Neuron (in vitro differentiated cells): ENCODE results near the gene SPRR2A.
"Not testable (repeated sequence)": the region's sequence is repeated elsewhere in the genome, so short reads cannot be mapped to it uniquely, and the experiment has no call there.

Experiments
- H2AFZ ChIP-seq: one replicate; pipeline ENCODE4 v1.6.1; 2013; ENCODE audit warnings: low read depth, mild to moderate bottlenecking, inconsistent platforms, low read length, moderate library complexity
- H3K27me3 ChIP-seq: one replicate; pipeline ENCODE4 v1.6.1; 2013; ENCODE audit warnings: low read length; ENCODE audit not compliant: insufficient read depth
- H3K36me3 ChIP-seq: one replicate; pipeline ENCODE4 v1.6.1; 2013; ENCODE audit warnings: low read length; ENCODE audit not compliant: insufficient read depth
- H3K4me1 ChIP-seq: one replicate; pipeline ENCODE4 v1.6.1; 2013; ENCODE audit warnings: low read length; ENCODE audit not compliant: insufficient read depth
- H3K4me3 ChIP-seq: 2 replicates; pipeline ENCODE4 v1.5.1; 2013; ENCODE audit warnings: mild to moderate bottlenecking, low read length, moderate library complexity
- H3K9me3 ChIP-seq: one replicate; pipeline ENCODE4 v1.6.1; 2013; ENCODE audit warnings: low read length

Gene SPRR2A

GRCh38 chr1:153049211-153049610, 8.1 kb downstream of the SPRR2A start:
- H3K4me3 ChIP-seq: no peak overlapping the region
- no peaks in the 10 kb centered on the region for H3K9me3 ChIP-seq
- H3K4me1 ChIP-seq: no peaks in the 10 kb centered on the region
- H3K36me3 ChIP-seq: no peaks in the 10 kb centered on the region
- no peaks in the 10 kb centered on the region for H3K27me3 ChIP-seq
- H2AFZ ChIP-seq: no peak overlapping the region

DNA sequence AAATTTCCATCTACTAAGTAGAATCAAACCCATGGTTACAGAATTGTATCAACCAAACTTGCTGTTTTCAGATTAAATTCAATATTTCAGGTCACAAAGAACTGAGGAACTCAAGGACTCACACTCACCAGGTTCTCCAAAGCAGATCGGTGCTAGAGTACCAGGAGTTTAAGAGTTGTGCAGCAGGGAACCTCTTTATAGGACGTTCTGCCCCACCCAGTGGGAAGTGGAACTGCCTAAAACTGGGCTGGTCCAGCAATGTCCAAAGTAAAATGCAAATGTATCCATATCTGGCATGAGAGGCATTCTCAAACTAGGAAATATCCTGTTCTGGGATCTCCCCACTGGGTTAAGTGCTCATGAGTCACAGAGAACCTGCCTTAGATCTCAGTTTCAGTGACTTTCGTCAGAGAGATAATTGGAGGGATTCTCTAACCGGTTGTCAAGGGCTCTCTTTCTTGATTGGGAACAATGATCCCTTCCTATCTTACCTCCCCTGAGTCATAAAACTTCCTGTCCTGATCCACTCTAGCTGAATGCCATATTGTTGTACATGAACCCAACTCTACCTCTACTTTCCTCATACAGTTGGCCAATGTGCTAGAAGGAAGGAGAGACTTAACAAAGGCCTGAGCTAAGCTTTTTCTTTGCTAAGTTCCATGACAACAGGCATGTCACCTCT, 16.2 kb downstream of the SPRR2A start, which contains the start of gene SPRR2D:
SPRR2D (minus strand) TSS at position 171 of the 682 bp plus-strand sequence. CDS start 774 bp downstream, outside the sequence.
- no peak within 1 kb of the TSS for H3K4me3 ChIP-seq
- H3K4me1 ChIP-seq: no peaks in the 10 kb centered on the region
- no peaks in the 10 kb centered on the region for H3K27me3 ChIP-seq
- H2AFZ ChIP-seq: no peak within 1 kb of the TSS
- no peaks in the 10 kb centered on the region for H3K9me3 ChIP-seq
- H3K36me3 ChIP-seq: no peaks in the 10 kb centered on the region

GRCh38 chr1:153035211-153035610, 22.1 kb downstream of the SPRR2A start:
- Histone ChIP-seq H3K4me1 (no peaks in the 10 kb centered on the region), H3K4me3 (no peak overlapping the region)

DNA sequence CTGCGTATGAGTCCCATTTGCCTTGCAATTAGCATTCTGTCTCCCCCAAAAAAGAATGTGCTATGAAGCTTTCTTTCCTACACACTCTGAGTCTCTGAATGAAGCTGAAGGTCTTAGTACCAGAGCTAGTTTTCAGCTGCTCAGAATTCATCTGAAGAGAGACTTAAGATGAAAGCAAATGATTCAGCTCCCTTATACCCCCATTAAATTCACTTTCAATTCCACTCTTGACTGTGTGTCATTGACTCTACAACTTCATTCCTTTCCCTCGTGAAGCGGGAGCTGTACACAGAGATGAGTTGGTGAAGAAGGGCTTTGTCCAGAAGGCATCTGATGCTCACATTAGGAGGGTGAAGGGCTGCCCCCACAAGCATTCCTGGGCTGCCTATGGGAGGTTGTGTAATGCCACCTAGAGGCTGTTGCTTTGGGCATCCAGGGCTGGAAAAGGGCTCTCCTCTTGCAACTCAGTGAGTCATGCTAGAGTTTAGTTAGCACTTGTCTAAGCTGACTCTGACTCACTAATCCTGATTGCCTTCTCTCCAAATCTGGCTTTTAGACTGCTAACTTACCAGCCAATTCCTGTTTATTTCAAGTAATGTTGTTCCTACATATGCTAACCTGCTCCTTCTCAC, 24.5 kb downstream of the SPRR2A start:
- no peaks in the 10 kb centered on the region for H3K9me3 ChIP-seq
- H3K36me3 ChIP-seq: no peaks in the 10 kb centered on the region
- H3K4me1 ChIP-seq: no peaks in the 10 kb centered on the region
- H2AFZ ChIP-seq: no peak overlapping the region
- H3K4me3 ChIP-seq: no peak overlapping the region
- H3K27me3 ChIP-seq: no peaks in the 10 kb centered on the region

More at GRCh38 chr1:153035211-153035610, 22.1 kb downstream of the SPRR2A start:
- Histone ChIP-seq H3K9me3 (no peaks in the 10 kb centered on the region), H3K27me3 (no peaks in the 10 kb centered on the region), H2AFZ (no peak overlapping the region), H3K36me3 (no peaks in the 10 kb centered on the region)

- Histone ChIP-seq H2AFZ (no peak overlapping the region), H3K27me3 (no peaks in the 10 kb centered on the region), H3K36me3 (no peaks in the 10 kb centered on the region), H3K4me1 (no peaks in the 10 kb centered on the region), H3K4me3 (no peak overlapping the region), H3K9me3 (no peaks in the 10 kb centered on the region)
These were observed 25.2 kb downstream of the SPRR2A start for GRCh38 chr1:153032073-153032472.

GRCh38 chr1:153030895-153031294, 26.4 kb downstream of the SPRR2A start, which contains the start of gene SPRR1B:
Gene SPRR1B, plus strand, starts transcription at chr1:153031203. Its CDS starts 1,143 bp downstream, at chr1:153032346.
- H2AFZ ChIP-seq: no peak within 1 kb of the TSS

GRCh38 chr1:153028766-153029165, 28.5 kb downstream of the SPRR2A start:
- no peaks in the 10 kb centered on the region for H3K36me3 ChIP-seq

More at GRCh38 chr1:153030895-153031294, 26.4 kb downstream of the SPRR2A start, which contains the start of gene SPRR1B:
- no peaks in the 10 kb centered on the region for H3K36me3 ChIP-seq
- no peaks in the 10 kb centered on the region for H3K27me3 ChIP-seq
- H3K4me3 ChIP-seq: no peak within 1 kb of the TSS
- no peaks in the 10 kb centered on the region for H3K4me1 ChIP-seq
- H3K9me3 ChIP-seq: no peaks in the 10 kb centered on the region

GRCh38 chr1:153025797-153026196, 31.5 kb downstream of the SPRR2A start:
- no peaks in the 10 kb centered on the region for H3K9me3 ChIP-seq
- H3K4me1 ChIP-seq: no peaks in the 10 kb centered on the region
- H2AFZ ChIP-seq: no peak overlapping the region
- no peaks in the 10 kb centered on the region for H3K36me3 ChIP-seq
- no peaks in the 10 kb centered on the region for H3K27me3 ChIP-seq
- H3K4me3 ChIP-seq: no peak overlapping the region

More at GRCh38 chr1:153028766-153029165, 28.5 kb downstream of the SPRR2A start:
- Histone ChIP-seq H3K27me3 (no peaks in the 10 kb centered on the region), H3K4me3 (no peak overlapping the region), H3K4me1 (no peaks in the 10 kb centered on the region), H2AFZ (no peak overlapping the region), H3K9me3 (no peaks in the 10 kb centered on the region)

GRCh38 chr1:153024413-153024812, 32.9 kb downstream of the SPRR2A start:
- Histone ChIP-seq H3K36me3 (no peaks in the 10 kb centered on the region), H3K27me3 (no peaks in the 10 kb centered on the region), H3K9me3 (no peaks in the 10 kb centered on the region), H2AFZ (no peak overlapping the region), H3K4me1 (no peaks in the 10 kb centered on the region), H3K4me3 (no peak overlapping the region)

DNA sequence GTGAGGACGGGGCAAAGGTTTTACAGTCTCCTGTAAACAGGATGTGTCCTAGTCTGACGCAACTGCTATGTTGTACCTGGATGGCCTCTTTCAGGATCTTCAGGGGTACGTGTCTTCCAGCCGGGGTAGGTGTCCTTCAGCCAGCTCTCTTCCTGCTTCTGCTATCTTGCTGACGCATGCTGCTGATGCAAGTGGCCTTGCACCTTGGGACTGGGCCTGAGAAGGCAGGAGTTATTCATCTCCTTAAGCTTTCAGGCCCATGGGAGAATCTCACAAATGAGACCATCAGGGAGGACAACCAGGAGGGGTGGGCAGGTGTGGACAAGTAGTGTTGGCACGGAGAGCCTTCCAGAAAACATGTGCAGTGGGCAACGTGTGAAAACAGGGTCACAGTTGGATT, 34.2 kb downstream of the SPRR2A start:
- Histone ChIP-seq H3K4me3 (no peak overlapping the region), H2AFZ (no peak overlapping the region), H3K4me1 (no peaks in the 10 kb centered on the region), H3K27me3 (no peaks in the 10 kb centered on the region), H3K36me3 (no peaks in the 10 kb centered on the region), H3K9me3 (no peaks in the 10 kb centered on the region)

GRCh38 chr1:153022340-153022739, 35.0 kb downstream of the SPRR2A start:
- not testable (repeated sequence) for H3K36me3 ChIP-seq, H2AFZ ChIP-seq, H3K4me1 ChIP-seq

DNA sequence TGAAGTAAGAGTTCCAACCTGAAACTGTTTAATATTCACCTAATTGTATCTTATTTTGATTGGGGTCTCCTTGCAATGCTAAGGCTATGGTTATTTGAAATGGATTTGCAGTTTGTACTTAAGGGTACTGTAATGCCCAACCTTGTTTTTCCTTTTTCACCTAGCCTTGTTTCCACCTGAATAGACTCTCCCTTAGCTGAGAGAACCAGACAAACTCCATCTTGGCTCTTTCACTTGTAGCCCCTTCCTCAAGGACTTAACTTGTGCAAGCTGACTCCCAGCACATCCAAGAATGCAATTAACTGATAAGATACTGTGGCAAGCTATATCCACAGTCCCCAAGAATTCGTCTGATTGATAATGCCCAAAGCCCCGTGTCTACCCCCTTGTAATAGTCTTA, 35.5 kb downstream of the SPRR2A start:
- H3K36me3 ChIP-seq, H3K4me3 ChIP-seq, H3K27me3 ChIP-seq, H2AFZ ChIP-seq, H3K9me3 ChIP-seq, H3K4me1 ChIP-seq: not testable (repeated sequence)

More at GRCh38 chr1:153022340-153022739, 35.0 kb downstream of the SPRR2A start:
- H3K27me3 ChIP-seq, H3K4me3 ChIP-seq, H3K9me3 ChIP-seq: not testable (repeated sequence)

GRCh38 chr1:153011235-153011758, 46.0 kb downstream of the SPRR2A start:
- H3K9me3 ChIP-seq, H3K27me3 ChIP-seq, H2AFZ ChIP-seq, H3K4me1 ChIP-seq, H3K4me3 ChIP-seq, H3K36me3 ChIP-seq: not testable (repeated sequence)
